Measurements from ENCODE around the gene ZMYND8.

GRCh38 chr20:47238780-47239718, 117.5 kb downstream of the ZMYND8 start:
- TF ChIP-seq CTCF (IDR thresholded peaks at IDR 0.05; ENCODE audit: low read length): no peak
- no peak for TF ChIP-seq EZH2 (IDR thresholded peaks at IDR 0.05; ENCODE audit: borderline replicate concordance, low read length)

Measured in OCI-LY1 (cell line).